VCaP (cell line): ENCODE data around the gene METTL1.

Experiments used
- H3K27ac ChIP-seq: fragments of 450-650 bp; 2 replicates; pipeline ENCODE4 v1.5.1; 2017
- CTCF ChIP-seq: fragments of 450-650 bp; conservative IDR thresholded peaks from 2 replicates; pipeline ENCODE4 v1.5.1; 2017; ENCODE audit warnings: mild to moderate bottlenecking, moderate library complexity

Gene METTL1

DNA sequence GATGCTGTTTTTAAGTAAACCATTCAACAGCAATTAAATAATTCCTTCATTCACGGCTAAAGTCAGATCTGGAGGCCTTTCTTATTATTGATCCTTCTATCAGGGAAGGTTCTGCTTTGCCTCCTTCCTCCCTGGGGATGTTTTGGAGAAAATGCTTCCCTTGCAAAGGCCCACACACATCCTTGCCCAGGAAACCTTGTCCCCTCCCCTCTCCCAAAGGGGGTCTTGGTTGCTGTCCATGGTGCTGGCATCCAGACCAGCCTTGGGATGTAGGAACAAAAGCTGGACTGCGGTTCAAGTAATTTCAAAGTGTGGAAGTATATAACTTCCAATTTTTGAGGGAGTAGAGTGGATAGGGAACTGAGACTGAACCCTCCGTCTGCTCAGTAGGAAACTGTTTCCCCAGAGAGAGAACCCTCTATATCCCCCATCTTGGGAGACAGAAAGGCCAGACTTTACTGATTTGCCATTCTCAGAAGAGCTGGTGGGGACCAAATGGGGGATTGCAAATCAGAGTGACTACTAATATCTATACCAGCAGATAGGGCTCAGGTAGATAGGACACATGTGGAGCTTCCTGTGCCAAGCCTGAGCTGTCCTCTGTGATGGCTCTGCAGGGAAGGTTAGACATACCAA is 11.4 kb downstream of the METTL1 start:
- no peak for TF ChIP-seq CTCF
- H3K27ac ChIP-seq = no peak overlapping the region

GRCh38 chr12:57759360-57759980 is 12.4 kb downstream of the METTL1 start:
- TF ChIP-seq CTCF = peak; percentile 88
- H3K27ac ChIP-seq = no peak overlapping the region

- no peak for TF ChIP-seq CTCF
- no peak overlapping the region for H3K27ac ChIP-seq
Observed at GRCh38 chr12:57758552-57759359, 13.1 kb downstream of the METTL1 start.

- TF ChIP-seq CTCF = no peak
- H3K27ac ChIP-seq = no peak overlapping the region
Observed at GRCh38 chr12:57757771-57758170, 14.1 kb downstream of the METTL1 start.

- peak; percentile 64 for TF ChIP-seq CTCF
- H3K27ac ChIP-seq = peak overlapping the region; percentile 90
Observed at GRCh38 chr12:57756406-57757341, 15.2 kb downstream of the METTL1 start.

GRCh38 chr12:57755454-57756372 is 16.2 kb downstream of the METTL1 start:
- peak overlapping the region; percentile 90 for H3K27ac ChIP-seq
- no peak for TF ChIP-seq CTCF
